Measurements from ENCODE around the gene TUBGCP3. TPM values are rescaled to one million over a fixed set of nuclear protein-coding genes. Genes with fewer than 3 reads are reported as not detected.

TUBGCP3 gene
- polyA plus RNA-seq, 1 donor from 2014 or later: 20.3 TPM

DNA sequence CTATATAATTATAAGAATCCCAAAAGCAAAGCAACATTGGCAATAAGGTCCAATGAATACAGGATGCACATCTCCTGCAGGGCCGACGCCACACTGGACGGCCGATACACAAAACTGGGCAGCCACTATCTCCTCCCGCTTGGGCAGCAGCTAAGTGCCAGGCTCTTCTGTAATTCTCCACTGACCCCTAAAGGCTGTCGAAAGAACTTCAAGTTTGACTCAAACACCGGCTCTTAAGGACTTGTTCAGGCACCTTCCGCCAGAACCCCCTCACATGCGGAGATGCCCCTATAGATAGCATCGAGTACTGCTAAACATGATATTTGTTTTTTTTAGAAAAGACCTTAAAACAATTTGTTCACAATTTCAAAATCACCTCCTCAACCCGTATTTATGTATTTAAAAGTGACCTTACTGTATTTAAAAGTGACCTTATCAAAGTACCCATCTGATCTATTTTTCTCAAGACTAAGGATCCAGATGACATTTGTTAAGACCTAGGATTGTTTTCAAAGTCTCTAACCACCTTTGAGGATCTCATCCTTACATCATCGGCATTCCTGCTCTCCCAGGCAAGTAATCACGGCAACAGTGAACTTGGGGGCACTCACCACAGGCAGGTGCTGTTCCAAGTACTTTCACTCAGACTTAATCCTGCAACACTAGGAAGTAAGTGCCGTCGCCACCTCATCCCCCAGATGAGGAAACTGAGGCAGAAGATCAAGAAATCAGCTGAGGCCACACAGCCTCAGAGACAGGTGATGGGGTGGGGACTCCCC is 77.8 kb downstream of the TUBGCP3 start:
- H2AFZ ChIP-seq (ENCODE audit: low read depth, low read length): no peak overlapping the region
- no peaks in the 10 kb centered on the region for H3K36me3 ChIP-seq (ENCODE audit: insufficient read depth, low read length)
- H3K9me3 ChIP-seq (ENCODE audit: low read length): no peaks in the 10 kb centered on the region
- no peak for TF ChIP-seq EZH2 (IDR thresholded peaks at IDR 0.05; ENCODE audit: borderline replicate concordance, insufficient read depth, low read length, poor library complexity, severe bottlenecking)
- TF ChIP-seq MXI1 (conservative IDR thresholded peaks at IDR 0.05; ENCODE audit: poor library complexity, severe bottlenecking): no peak
- TF ChIP-seq TAF1 (IDR thresholded peaks at IDR 0.05; ENCODE audit: low read depth): no peak
- peak; percentile 67 for TF ChIP-seq RAD21 (conservative IDR thresholded peaks at IDR 0.05)
- no peak for TF ChIP-seq EP300 (conservative IDR thresholded peaks at IDR 0.05; ENCODE audit: poor library complexity, severe bottlenecking)
- TF ChIP-seq SMC3 (conservative IDR thresholded peaks at IDR 0.05; ENCODE audit: poor library complexity): peak; percentile 55
- TF ChIP-seq REST (IDR thresholded peaks at IDR 0.05; ENCODE audit: borderline replicate concordance): no peak
- TF ChIP-seq CTCF (IDR thresholded peaks at IDR 0.05; ENCODE audit: poor library complexity, severe bottlenecking): peak; percentile 61
- H3K27ac ChIP-seq (ENCODE audit: low read length): no peak overlapping the region
- H3K9me2 ChIP-seq (ENCODE audit: insufficient read depth, low read length): no peaks in the 10 kb centered on the region
- H3K9ac ChIP-seq (ENCODE audit: low read length): no peak overlapping the region
- H3K27me3 ChIP-seq (ENCODE audit: insufficient read depth, low read depth, low read length): no peaks in the 10 kb centered on the region
- no peak overlapping the region for H3K4me3 ChIP-seq (ENCODE audit: low read length)
- no peak overlapping the region for H3K4me2 ChIP-seq (ENCODE audit: low read length)
- H4K20me1 ChIP-seq (ENCODE audit: insufficient read depth): no peaks in the 10 kb centered on the region
- no peaks in the 10 kb centered on the region for H3K79me2 ChIP-seq (replicated peaks; ENCODE audit: insufficient read depth, low read length)
- H3F3A ChIP-seq (ENCODE audit: insufficient read depth, low read length, poor library complexity, severe bottlenecking): no peaks in the 10 kb centered on the region

- H2AFZ ChIP-seq (ENCODE audit: low read depth, low read length): no peak overlapping the region
- H3K9ac ChIP-seq (ENCODE audit: low read length): no peak overlapping the region
- no peak overlapping the region for H3K4me2 ChIP-seq (ENCODE audit: low read length)
- H3K27me3 ChIP-seq (ENCODE audit: insufficient read depth, low read depth, low read length): no peaks in the 10 kb centered on the region
- no peaks in the 10 kb centered on the region for H3K36me3 ChIP-seq (ENCODE audit: insufficient read depth, low read length)
- no peaks in the 10 kb centered on the region for H3K9me2 ChIP-seq (ENCODE audit: insufficient read depth, low read length)
- H3K9me3 ChIP-seq (ENCODE audit: low read length): no peaks in the 10 kb centered on the region
- no peaks in the 10 kb centered on the region for H3F3A ChIP-seq (ENCODE audit: insufficient read depth, low read length, poor library complexity, severe bottlenecking)
- no peak overlapping the region for H3K27ac ChIP-seq (ENCODE audit: low read length)
- no peaks in the 10 kb centered on the region for H3K79me2 ChIP-seq (replicated peaks; ENCODE audit: insufficient read depth, low read length)
- TF ChIP-seq REST (IDR thresholded peaks at IDR 0.05; ENCODE audit: borderline replicate concordance) (no peak), EP300 (conservative IDR thresholded peaks at IDR 0.05; ENCODE audit: poor library complexity, severe bottlenecking) (no peak), CTCF (IDR thresholded peaks at IDR 0.05; ENCODE audit: poor library complexity, severe bottlenecking) (no peak), TAF1 (IDR thresholded peaks at IDR 0.05; ENCODE audit: low read depth) (no peak), SMC3 (conservative IDR thresholded peaks at IDR 0.05; ENCODE audit: poor library complexity) (no peak), MXI1 (conservative IDR thresholded peaks at IDR 0.05; ENCODE audit: poor library complexity, severe bottlenecking) (no peak), RAD21 (conservative IDR thresholded peaks at IDR 0.05) (no peak), POLR2AphosphoS5 (IDR thresholded peaks at IDR 0.05) (no peak), EZH2 (IDR thresholded peaks at IDR 0.05; ENCODE audit: borderline replicate concordance, insufficient read depth, low read length, poor library complexity, severe bottlenecking) (no peak)
- H4K20me1 ChIP-seq (ENCODE audit: insufficient read depth): no peaks in the 10 kb centered on the region
- H3K4me3 ChIP-seq (ENCODE audit: low read length): no peak overlapping the region
These were observed 78.8 kb downstream of the TUBGCP3 start for GRCh38 chr13:112509190-112509589.
